Brain microvascular endothelial cell (primary cell): Measurements from ENCODE around the gene FEM1A.

ENCODE experiments used
- DNase-seq: peaks from one replicate; pipeline ENCODE4 v3.0.0-alpha.2; 2020
- H3K27ac ChIP-seq: fragments of 250-450 bp; sonication (Bioruptor Pico); 2 replicates; pipeline ENCODE4 v1.5.1; 2020; ENCODE audit warnings: mild to moderate bottlenecking, moderate library complexity
- H3K27me3 ChIP-seq: fragments of 250-450 bp; sonication (Bioruptor Pico); replicated peaks from 2 replicates; pipeline ENCODE4 v1.5.1; 2020; ENCODE audit warnings: mild to moderate bottlenecking
- H3K36me3 ChIP-seq: fragments of 250-450 bp; sonication (Bioruptor Pico); replicated peaks from 2 replicates; pipeline ENCODE4 v1.5.1; 2020; ENCODE audit warnings: mild to moderate bottlenecking
- H3K4me3 ChIP-seq: 2 replicates; pipeline ENCODE4 v1.5.1; 2011; ENCODE audit warnings: low read depth, mild to moderate bottlenecking, control low read depth, low read length, moderate library complexity
- CTCF ChIP-seq: IDR thresholded peaks from 2 replicates; pipeline ENCODE4 v1.5.1; 2011; ENCODE audit warnings: low read depth, mild to moderate bottlenecking, moderate library complexity, low read length, control low read depth, inconsistent platforms; ENCODE audit errors: missing control alignments
- in situ Hi-C: cut with HindIII; loops from 2 replicates; pipeline ENCODE4 v1.10.0; 2017; ENCODE audit warnings: low sequenced_read_pairs, low pct_ligation_motif_present

Gene FEM1A

DNA sequence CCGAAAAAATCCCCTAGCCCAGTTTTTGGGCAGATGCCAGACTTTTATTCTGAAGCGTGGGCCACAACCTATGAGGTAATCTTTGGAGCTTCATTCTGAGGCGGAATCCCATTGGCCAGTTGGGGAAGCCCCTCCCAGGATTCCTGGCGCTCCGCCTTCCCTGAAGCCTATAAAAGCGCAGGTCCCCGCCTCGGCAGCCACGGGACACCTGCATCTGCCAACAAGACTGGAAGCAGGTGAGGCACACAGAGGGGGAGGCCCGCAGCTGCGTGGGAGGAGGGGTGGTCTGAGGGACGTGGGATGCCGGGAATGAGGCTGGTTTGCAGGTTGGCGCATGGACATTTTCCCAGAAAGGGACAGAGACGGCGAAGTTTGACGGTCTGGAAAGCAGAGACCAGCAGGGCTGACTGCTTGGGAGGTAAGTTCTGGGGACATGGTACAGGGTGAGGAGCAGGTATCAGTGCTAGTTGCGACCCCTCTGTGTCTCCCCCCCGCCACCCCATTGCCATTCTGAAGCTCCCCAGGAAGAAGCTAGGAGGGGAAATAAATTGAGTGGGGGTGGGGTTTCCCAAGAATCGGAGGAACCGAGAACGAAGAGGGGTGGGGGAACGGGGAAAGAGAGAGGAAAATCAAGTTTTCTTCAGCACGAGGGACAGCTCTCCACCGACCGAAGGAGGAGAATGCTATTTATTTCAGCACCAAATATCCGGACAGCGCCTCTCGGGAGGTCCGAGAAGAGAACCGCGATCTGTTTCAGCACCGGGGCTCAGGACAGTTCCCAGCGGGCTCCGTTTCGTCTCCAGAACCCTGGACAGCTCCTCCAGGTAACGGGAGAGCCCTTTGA, 22.4 kb upstream of the FEM1A start:
- H3K27me3 ChIP-seq = no peaks in the 10 kb centered on the region
- DNase-seq = peak; percentile 73
- H3K27ac ChIP-seq = no peak overlapping the region
- H3K4me3 ChIP-seq = no peak overlapping the region
- no peak for TF ChIP-seq CTCF
- no peaks in the 10 kb centered on the region for H3K36me3 ChIP-seq
- in situ Hi-C loops = no loop called here

DNA sequence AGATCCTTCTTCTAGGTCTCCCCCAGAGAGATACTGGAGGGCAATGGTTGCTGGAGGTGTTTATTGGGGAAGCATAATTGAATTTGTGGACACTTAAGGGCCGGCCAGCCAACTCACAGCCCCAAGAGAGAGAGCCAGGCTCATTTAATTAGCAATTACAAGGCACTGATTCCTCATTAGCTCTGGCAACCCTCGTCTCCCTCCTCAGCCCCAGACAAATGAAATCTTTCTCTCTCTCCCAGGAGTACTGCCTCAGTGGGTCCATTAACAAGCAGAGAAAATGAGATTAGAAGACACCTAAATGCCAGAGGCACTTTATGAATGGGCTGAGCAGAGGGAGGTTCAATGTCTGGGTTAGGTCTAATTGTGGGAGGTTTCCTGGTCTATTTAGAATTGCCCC, 19.0 kb upstream of the FEM1A start:
- H3K27ac ChIP-seq = no peak overlapping the region
- DNase-seq = no peak
- H3K27me3 ChIP-seq = no peaks in the 10 kb centered on the region
- H3K36me3 ChIP-seq = no peaks in the 10 kb centered on the region
- no peak for TF ChIP-seq CTCF
- H3K4me3 ChIP-seq = no peak overlapping the region
- in situ Hi-C loops = no loop called here

- Histone ChIP-seq H3K27ac (no peak overlapping the region), H3K4me3 (no peak overlapping the region), H3K27me3 (no peaks in the 10 kb centered on the region), H3K36me3 (no peaks in the 10 kb centered on the region)
- no peak for DNase-seq
- TF ChIP-seq CTCF = no peak
- in situ Hi-C loops = no loop called here
Measured at GRCh38 chr19:4773047-4773640, 18.4 kb upstream of the FEM1A start.

DNA sequence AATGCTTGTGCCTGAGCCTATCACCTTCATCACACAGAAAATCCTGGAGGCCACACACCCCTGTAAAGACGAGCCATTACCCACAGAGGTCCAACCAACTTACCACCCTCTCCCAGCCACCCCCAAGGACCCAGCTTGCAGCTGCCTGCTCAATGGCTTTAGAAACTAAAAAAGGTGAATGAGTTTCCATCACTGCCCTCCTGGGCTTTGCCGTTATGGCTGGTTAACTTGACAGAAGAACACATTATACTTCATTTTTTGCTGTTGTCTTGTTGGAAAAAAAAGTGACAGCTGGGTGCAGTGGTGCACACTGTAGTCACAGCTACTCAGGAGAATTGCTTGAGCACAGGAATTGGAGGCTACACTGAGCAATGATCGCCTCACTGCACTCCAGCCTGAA, 17.4 kb upstream of the FEM1A start:
- no peak for DNase-seq

DNA sequence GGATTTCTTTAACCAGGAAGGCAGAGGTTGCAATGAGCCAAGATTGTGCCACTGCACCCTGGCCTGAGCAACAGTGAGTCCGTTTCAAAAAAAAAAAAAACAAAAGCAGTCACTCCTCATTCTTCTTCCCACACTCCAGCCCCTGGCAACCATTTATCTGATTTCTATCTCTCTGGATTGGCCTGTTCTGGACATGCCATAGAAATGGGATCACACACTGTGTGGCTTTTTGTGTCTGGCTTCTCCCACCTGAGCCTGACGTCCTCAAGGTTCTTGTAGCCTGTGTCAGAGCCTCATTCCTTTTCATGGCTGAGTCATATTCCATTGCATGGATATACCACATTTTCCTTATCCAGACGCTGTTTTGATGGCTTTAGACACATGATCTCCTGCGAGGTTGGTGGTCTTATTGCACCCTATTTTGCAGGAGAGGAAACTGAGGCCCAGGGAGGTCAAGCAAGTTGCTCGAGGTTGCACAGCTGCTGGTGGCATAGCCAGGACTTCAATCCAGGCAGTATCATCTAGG, 15.8 kb upstream of the FEM1A start:
- Histone ChIP-seq H3K36me3 (no peaks in the 10 kb centered on the region), H3K4me3 (no peak overlapping the region), H3K27ac (no peak overlapping the region), H3K27me3 (no peaks in the 10 kb centered on the region)
- DNase-seq = no peak
- no peak for TF ChIP-seq CTCF
- in situ Hi-C loops = no loop called here

More for the DNA sequence above, 17.4 kb upstream of the FEM1A start:
- Histone ChIP-seq H3K36me3 (no peaks in the 10 kb centered on the region), H3K27me3 (no peaks in the 10 kb centered on the region), H3K4me3 (no peak overlapping the region), H3K27ac (no peak overlapping the region)
- no peak for TF ChIP-seq CTCF
- in situ Hi-C loops = no loop called here
